HL-60 (cell line): ENCODE data around the gene XAB2.

Experiments used
- POLR2AphosphoS5 ChIP-seq: IDR thresholded peaks from 2 replicates; pipeline ENCODE4 v1.6.1; 2012; ENCODE audit warnings: low read depth
- TF ChIP-seq, protein P1 (sequence below): IDR thresholded peaks from one replicate; pipeline ENCODE4 v1.5.1; 2011; ENCODE audit warnings: low read length, control low read depth, inconsistent platforms; ENCODE audit not compliant: insufficient read depth

- TF ChIP-seq, protein P1, sequence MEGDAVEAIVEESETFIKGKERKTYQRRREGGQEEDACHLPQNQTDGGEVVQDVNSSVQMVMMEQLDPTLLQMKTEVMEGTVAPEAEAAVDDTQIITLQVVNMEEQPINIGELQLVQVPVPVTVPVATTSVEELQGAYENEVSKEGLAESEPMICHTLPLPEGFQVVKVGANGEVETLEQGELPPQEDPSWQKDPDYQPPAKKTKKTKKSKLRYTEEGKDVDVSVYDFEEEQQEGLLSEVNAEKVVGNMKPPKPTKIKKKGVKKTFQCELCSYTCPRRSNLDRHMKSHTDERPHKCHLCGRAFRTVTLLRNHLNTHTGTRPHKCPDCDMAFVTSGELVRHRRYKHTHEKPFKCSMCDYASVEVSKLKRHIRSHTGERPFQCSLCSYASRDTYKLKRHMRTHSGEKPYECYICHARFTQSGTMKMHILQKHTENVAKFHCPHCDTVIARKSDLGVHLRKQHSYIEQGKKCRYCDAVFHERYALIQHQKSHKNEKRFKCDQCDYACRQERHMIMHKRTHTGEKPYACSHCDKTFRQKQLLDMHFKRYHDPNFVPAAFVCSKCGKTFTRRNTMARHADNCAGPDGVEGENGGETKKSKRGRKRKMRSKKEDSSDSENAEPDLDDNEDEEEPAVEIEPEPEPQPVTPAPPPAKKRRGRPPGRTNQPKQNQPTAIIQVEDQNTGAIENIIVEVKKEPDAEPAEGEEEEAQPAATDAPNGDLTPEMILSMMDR: no peak
- TF ChIP-seq POLR2AphosphoS5: no peak
Measured at GRCh38 chr19:7600721-7601120, 28.6 kb downstream of the XAB2 start.
